K562 (cell line): ENCODE measurements around the gene NAA38. TPM values are rescaled to one million over a fixed set of nuclear protein-coding genes. Genes with fewer than 3 reads are reported as not detected.
A peak's percentile ranks its signal among the peaks of the same experiment; 100 is the strongest.

Experiments
- ATAC-seq: fragments of 200-7000 bp; cut with Tn5 transposase; 3 replicates; pipeline ENCODE4 v1.9.1; 2020; ENCODE audit warnings: moderate library complexity
- BruUV-seq: library from RNA; stranded (reverse); fragments of 400-500 nt; replicated peaks from 2 replicates; lab custom pipeline; 2021; lab: Mats Ljungman, UMichigan
- CTCF ChIA-PET: fragments of 300-600 bp; formaldehyde crosslinking; extraction: SDS; loops from one replicate; lab custom pipeline; 2021; ENCODE audit warnings: low intra/inter-chr PET ratio; lab: Yijun Ruan, JAX
- POLR2A ChIA-PET: fragments of 300-600, 350-650 bp; sonication (Branson Sonifier 250); formaldehyde crosslinking; extraction: SDS; loops from one replicate; lab custom pipeline; 2021; ENCODE audit warnings: antibody characterized with exemption, inconsistent platforms; lab: Yijun Ruan, JAX
- DNase-seq, 4 experiments: peaks; one replicate each; pipeline versions ENCODE4 v3.0.0 to v3.0.0-alpha.2; 2011 to 2018; ENCODE audit warnings: low spot score in 3 of 4, mixed read lengths in 3 of 4; ENCODE audit errors: extremely low read depth in 1 of 4
- FAIRE-seq: peaks from 2 replicates; lab custom pipeline; 2011; peaks lifted over from hg19 to GRCh38; lab: Jason Lieb, UNC
- H2AFZ ChIP-seq: 2 replicates; pipeline ENCODE4 v1.6.0; 2011; ENCODE audit warnings: low read depth, low read length, control low read depth, inconsistent platforms
- H3K27ac ChIP-seq: fragments of 200-600 bp; 3 replicates; pipeline ENCODE4 v1.8.0; 2011; ENCODE audit warnings: low read depth, mild to moderate bottlenecking, control low read depth, inconsistent platforms, low read length, moderate library complexity, mixed read lengths; ENCODE audit errors: extremely low read depth
- H3K27me3 ChIP-seq, 2 experiments: fragments of 300-600 bp in 1 of 2; 2 replicates in 1 of 2; 3 replicates in 1 of 2; pipeline versions ENCODE4 v1.6.0 to v1.8.0; 2011; ENCODE audit warnings: inconsistent platforms in 2 of 2, low read length in 2 of 2, mild to moderate bottlenecking in 1 of 2, mixed read lengths in 1 of 2, moderate library complexity in 1 of 2; ENCODE audit not compliant: control insufficient read depth in 2 of 2, insufficient read depth in 2 of 2
- H3K36me3 ChIP-seq: fragments of 300-600 bp; 3 replicates; pipeline ENCODE4 v1.8.0; 2011; ENCODE audit warnings: mild to moderate bottlenecking, low read length, inconsistent platforms; ENCODE audit not compliant: control insufficient read depth, insufficient read depth
- H3K4me1 ChIP-seq, 2 experiments: fragments of 200-600 bp in 1 of 2; replicated peaks in 1 of 2; 2 replicates in 1 of 2; 3 replicates in 1 of 2; pipeline versions ENCODE4 v1.5.1 to v1.8.0; 2011; ENCODE audit warnings: inconsistent platforms in 2 of 2, low read length in 2 of 2, mild to moderate bottlenecking in 1 of 2, mixed read lengths in 1 of 2, moderate library complexity in 1 of 2; ENCODE audit not compliant: control insufficient read depth in 2 of 2, insufficient read depth in 2 of 2
- H3K4me2 ChIP-seq: 2 replicates; pipeline ENCODE4 v1.6.1; 2011; ENCODE audit warnings: low read length, control low read depth, inconsistent platforms, mixed read lengths; ENCODE audit not compliant: insufficient read depth
- H3K4me3 ChIP-seq: fragments of 200-600 bp; sonication (generic), shearing (Covaris generic); 2 replicates; pipeline ENCODE4 v1.5.1; 2016; ENCODE audit warnings: control low read depth, inconsistent platforms
- H3K79me2 ChIP-seq: fragments of 200-600 bp; 3 replicates; pipeline ENCODE4 v1.8.0; 2011; ENCODE audit warnings: low read length, inconsistent platforms; ENCODE audit not compliant: control insufficient read depth, insufficient read depth
- H3K9ac ChIP-seq, 2 experiments: 2 replicates each; pipeline versions ENCODE4 v1.6.0 to v1.6.1; 2011; ENCODE audit warnings: low read depth in 2 of 2, low read length in 2 of 2, control low read depth in 1 of 2, inconsistent platforms in 1 of 2, mild to moderate bottlenecking in 1 of 2, mixed read lengths in 1 of 2; ENCODE audit not compliant: insufficient read depth in 1 of 2
- H3K9me1 ChIP-seq: one replicate; pipeline ENCODE4 v1.6.0; 2011; ENCODE audit warnings: inconsistent platforms, mild to moderate bottlenecking, low read length, moderate library complexity; ENCODE audit not compliant: control insufficient read depth, insufficient read depth
- H3K9me3 ChIP-seq: replicated peaks from 2 replicates; pipeline ENCODE4 v1.5.1; 2011; ENCODE audit warnings: low read depth, low read length, inconsistent platforms; ENCODE audit not compliant: control insufficient read depth, insufficient read depth
- H4K20me1 ChIP-seq: replicated peaks from 2 replicates; pipeline ENCODE4 v1.6.1; 2011; ENCODE audit warnings: low read length, inconsistent platforms, mixed read lengths; ENCODE audit not compliant: control insufficient read depth, insufficient read depth
- NFIC ChIP-seq: fragments of 450-650 bp; IDR thresholded peaks from 2 replicates; pipeline ENCODE4 v1.6.1; 2017; ENCODE audit warnings: mild to moderate bottlenecking, inconsistent platforms
- ZNF551 ChIP-seq: fragments of 250-450 bp; sonication (Bioruptor Pico); IDR thresholded peaks from 2 replicates; pipeline ENCODE4 v1.5.0; 2021; ENCODE audit warnings: mild to moderate bottlenecking, moderate library complexity
- WGBS: fragments of 100-300 bp; shearing (Covaris generic); methylation state at CpG from one replicate; pipeline ENCODE4 v1.1.6; 2016; ENCODE audit warnings: low coverage, mixed read lengths; ENCODE audit not compliant: insufficient coverage; ENCODE audit errors: missing lambda C conversion rate; 5-methylcytosine and 5-hydroxymethylcytosine counted together
- in situ Hi-C: fragments of 300-500 bp; cut with MboI; formaldehyde crosslinking; loops from 4 replicates; pipeline ENCODE4 v1.15.0; 2018; ENCODE audit warnings: inconsistent platforms, mixed read lengths
- intact Hi-C: fragments of 100-400 bp; cut with micrococcal nuclease; formaldehyde crosslinking; loops from 2 replicates; pipeline ENCODE4 v1.14.2; 2022
- polyA plus RNA-seq, 8 experiments: library from polyadenylated mRNA; depleted of rRNA in 4 of 8; stranded (reverse) in 5 of 8; unstranded in 3 of 8; fragments of >200 nt; fragmentation: Nextera tagmentation in 2 of 8; fragmentation: Illumina TruSeq in 1 of 8; extraction: Ambion mirVana in 2 of 8; extraction: Trizol in 1 of 8; gene quantifications; 2 replicates each; pipeline versions ENCODE4 v1.2.1 to v1.2.3, GENCODE V29; 2011 to 2014; ENCODE audit warnings: inconsistent platforms in 1 of 8, missing spikeins in 1 of 8
- total RNA-seq, 7 experiments: library from RNA; depleted of rRNA in 6 of 7; stranded (reverse); fragments of >200 nt in 6 of 7; fragmentation: Illumina TruSeq in 2 of 7; extraction: Trizol in 2 of 7; gene quantifications; 2 replicates each; pipeline versions ENCODE4 v1.2.1 to v1.2.3, GENCODE V29; 2011 to 2021; ENCODE audit warnings: low replicate concordance in 1 of 7

The NAA38 gene
- total and polyA plus RNA-seq, 9 of the 15 experiments (the other 6 are each of a cell fraction or from before 2014, with no cell fraction given), result 16.4 to 99.8 (median 57.3) TPM

- Histone ChIP-seq H3K9me3 (no peaks in the 10 kb centered on the region), H3K36me3 (peaks cover 27% of the 10 kb centered on the region; the same call in 1 of the 3 replicates), H2AFZ (no peak overlapping the region), H3K27ac (no peak overlapping the region), H3K4me3 (no peak overlapping the region), H3K9me1 (peaks cover 3% of the 10 kb centered on the region), H3K79me2 (peaks cover 39% of the 10 kb centered on the region), H3K4me1 (peaks cover 17 to 31% of the 10 kb centered on the region in 2 experiments; a peak in 4 of 5 replicates), H3K4me2 (no peak overlapping the region), H4K20me1 (no peaks in the 10 kb centered on the region; the same call in 1 of the 2 replicates), H3K9ac (peak overlapping the region in 1 of 2 experiments; percentile 74; a peak in 2 of 4 replicates), H3K27me3 (no peaks in the 10 kb centered on the region)
- DNase-seq (peak in 2 of 4 experiments; percentile 10 to 16), ATAC-seq (no peak), FAIRE-seq (no peak)
- no TSS peak for BruUV-seq
- ChIA-PET POLR2A (no interaction called here), CTCF (no interaction called here)
- in situ Hi-C loops (no loop called here), intact Hi-C loops (no loop called here)
- TF ChIP-seq ZNF551 (CRISPR knock-in tag) (no peak), NFIC (peak; percentile 67)
- 70% methylated on average over 5 of the region's 11 CpGs for WGBS
Measured at GRCh38 chr17:7889166-7889955, 32.0 kb upstream of the NAA38 start.
